Epithelial cell of esophagus (primary cell): ENCODE data around the gene SMARCB1.

Experiments
- DNase-seq: peaks from one replicate; pipeline ENCODE4 v3.0.0; 2010; ENCODE audit warnings: low read depth
- H3K4me3 ChIP-seq: 2 replicates; pipeline ENCODE4 v1.5.1; 2011; ENCODE audit warnings: mild to moderate bottlenecking, low read length, control low read depth
- TF ChIP-seq, protein P1 (sequence below): IDR thresholded peaks from 2 replicates; pipeline ENCODE4 v1.5.1; 2011; ENCODE audit warnings: low read depth, mild to moderate bottlenecking, low read length, control low read depth, inconsistent platforms; ENCODE audit not compliant: insufficient read depth; ENCODE audit errors: missing control alignments

The SMARCB1 gene

DNA sequence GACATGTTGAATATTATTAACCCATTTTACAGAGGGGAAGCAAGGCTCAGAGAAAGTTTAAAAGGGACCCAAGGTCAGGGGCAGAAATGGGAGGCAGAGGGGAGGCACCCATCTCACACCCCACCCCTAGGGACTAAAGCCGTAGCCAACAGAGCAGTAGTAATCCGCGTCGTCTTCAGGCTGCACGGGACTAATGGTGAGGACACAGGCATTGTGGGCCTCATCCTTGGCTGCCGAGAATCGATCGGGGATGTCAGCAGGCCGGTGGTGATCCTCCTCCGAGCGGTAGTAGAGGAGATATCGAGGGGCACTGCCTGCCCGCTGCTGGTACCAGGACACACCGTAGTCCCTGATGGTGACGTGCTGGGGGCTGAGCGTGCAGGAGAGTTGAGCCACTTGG, 34.0 kb upstream of the SMARCB1 start:
- TF ChIP-seq, protein P1, sequence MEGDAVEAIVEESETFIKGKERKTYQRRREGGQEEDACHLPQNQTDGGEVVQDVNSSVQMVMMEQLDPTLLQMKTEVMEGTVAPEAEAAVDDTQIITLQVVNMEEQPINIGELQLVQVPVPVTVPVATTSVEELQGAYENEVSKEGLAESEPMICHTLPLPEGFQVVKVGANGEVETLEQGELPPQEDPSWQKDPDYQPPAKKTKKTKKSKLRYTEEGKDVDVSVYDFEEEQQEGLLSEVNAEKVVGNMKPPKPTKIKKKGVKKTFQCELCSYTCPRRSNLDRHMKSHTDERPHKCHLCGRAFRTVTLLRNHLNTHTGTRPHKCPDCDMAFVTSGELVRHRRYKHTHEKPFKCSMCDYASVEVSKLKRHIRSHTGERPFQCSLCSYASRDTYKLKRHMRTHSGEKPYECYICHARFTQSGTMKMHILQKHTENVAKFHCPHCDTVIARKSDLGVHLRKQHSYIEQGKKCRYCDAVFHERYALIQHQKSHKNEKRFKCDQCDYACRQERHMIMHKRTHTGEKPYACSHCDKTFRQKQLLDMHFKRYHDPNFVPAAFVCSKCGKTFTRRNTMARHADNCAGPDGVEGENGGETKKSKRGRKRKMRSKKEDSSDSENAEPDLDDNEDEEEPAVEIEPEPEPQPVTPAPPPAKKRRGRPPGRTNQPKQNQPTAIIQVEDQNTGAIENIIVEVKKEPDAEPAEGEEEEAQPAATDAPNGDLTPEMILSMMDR: no peak

DNA sequence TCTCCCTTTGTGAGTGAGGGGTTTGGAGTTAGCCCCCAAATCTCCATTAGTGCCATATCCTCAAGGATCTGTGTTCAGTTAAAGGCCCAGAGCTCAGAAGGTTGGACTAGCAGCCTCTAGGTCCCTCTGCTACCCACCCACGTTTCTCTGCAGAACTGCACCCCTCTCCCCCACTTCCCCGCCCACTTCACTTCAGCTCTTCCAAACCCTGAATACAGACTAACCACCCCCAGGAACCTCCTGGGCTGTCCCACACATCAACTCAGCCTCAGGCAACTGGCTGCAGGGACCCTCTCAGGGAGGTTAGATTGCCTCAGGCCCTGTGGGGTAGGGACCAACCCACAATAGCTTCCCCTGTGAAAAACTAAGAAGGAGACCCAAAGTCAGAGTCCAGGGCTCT, 33.4 kb upstream of the SMARCB1 start:
- H3K4me3 ChIP-seq: no peak overlapping the region
- TF ChIP-seq, protein P1: no peak
- no peak for DNase-seq

More for the DNA sequence above, 34.0 kb upstream of the SMARCB1 start:
- H3K4me3 ChIP-seq: no peak overlapping the region
- no peak for DNase-seq

DNA sequence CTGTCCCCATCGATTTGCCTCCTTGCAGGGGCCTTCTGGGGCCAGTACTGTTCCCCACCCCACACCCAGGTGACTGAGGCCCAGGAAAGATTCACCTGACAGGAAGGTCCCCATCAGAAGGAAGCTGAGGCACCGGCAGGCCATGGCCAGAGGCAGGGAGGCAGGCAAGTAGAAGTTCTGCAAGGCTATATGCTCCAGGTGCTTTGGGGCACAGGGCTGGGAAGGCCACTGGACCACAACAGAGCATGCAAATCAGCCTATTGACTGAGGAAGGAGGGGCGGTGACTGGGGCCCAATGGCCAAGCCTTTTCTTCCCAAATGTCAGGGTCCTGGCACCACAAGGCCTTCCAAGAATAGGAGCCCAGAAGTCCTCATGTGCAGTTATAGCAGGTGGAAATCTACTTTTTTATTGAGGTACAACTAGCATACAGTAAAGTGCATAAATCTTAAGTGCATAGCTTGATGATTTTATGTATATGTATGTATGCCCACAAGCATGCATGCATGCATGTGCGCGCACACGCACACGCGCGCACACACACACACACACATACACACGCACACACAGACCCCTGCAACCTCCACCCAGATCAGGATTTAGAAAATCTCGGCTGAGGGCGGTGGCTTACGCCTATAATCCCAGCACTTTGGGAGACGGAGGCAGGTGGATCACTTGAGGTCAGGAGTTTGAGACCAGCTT, 32.4 kb upstream of the SMARCB1 start, which contains the start of gene VPREB3:
VPREB3 (minus strand) TSS at position 206 of the 700 bp plus-strand sequence; CDS start at position 144, 62 bp downstream.
- TF ChIP-seq, protein P1: no peak
- DNase-seq: no peak
- H3K4me3 ChIP-seq: no peak within 1 kb of the TSS

DNA sequence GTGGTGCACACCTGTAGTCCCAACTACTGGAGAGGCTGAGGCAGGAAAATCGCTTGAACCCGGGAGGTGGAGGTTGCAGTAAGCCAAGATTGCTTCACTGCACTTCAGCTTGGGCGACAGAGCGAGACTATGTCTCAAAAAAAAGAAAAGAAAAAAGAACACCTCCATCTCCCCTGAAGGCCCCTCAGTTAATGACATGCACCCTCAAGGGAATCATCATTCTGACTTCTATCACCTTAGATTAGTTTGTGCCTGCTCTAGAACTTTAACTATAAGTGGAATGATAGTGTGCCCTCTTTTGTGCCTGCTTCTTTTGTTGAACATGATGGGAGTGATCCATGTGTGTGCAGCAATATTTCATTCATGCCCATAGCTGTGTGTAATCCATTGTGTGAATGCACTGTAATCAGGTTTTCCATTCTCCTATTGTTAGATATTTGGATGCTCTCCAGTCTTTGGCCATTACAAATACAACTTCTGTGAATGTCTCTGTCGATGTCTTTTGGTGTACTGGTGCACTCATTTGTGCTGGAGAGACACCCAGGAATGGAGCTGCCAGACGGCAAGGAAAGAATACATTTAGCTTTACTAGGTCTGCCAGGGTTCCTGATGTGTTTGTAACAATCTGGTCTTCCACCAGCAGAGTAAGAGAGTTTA, 31.7 kb upstream of the SMARCB1 start:
- TF ChIP-seq, protein P1: no peak
- H3K4me3 ChIP-seq: no peak overlapping the region
- no peak for DNase-seq

DNA sequence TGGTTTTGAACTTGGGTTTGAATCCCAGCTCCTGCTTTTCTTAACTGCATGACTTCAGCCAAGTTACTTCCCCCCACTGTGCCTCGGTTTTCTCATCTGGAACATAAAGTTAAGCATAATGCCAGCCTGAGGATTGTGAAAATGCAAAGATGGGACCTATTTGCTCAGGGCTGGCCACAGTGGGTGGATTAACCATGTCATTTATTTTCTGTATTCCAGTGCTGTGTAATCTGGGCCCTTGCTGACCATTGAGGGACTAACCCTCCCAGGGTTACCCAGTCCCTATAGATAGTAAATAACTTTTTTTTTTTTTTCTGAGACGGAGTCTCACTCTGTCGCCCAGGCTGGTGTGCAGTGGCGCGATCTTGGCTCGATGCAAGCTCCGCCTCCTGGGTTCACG, 31.1 kb upstream of the SMARCB1 start:
- DNase-seq: no peak

DNA sequence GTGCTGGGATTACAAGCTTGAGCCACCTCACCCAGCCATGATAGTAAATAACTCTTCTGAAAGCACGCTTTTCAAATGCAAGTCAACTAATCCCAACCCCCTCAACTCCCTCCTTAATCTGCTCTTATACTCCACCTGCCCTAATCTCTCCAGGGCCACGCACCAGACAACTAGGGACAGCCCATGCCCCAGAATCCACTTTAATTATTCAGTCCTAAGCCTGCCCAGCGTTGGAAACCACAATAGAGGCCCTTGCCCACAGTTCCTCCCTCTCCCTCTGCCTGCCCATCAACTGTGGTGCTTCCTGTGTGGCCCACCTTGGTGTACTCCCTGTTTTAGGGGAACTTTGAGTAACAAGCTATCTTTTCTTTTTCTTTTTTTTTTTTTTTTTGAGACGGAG, 29.9 kb upstream of the SMARCB1 start:
- no peak for DNase-seq
- TF ChIP-seq, protein P1: no peak
- no peak overlapping the region for H3K4me3 ChIP-seq

More for the DNA sequence above, 31.1 kb upstream of the SMARCB1 start:
- no peak overlapping the region for H3K4me3 ChIP-seq
- TF ChIP-seq, protein P1: no peak
